Activated CD8-positive, alpha-beta T cell treated with anti-CD3 and anti-CD28 coated beads, Interleukin-2, amount 10 ng/mL, durations not matched to agents 7 days and 5 days (primary cell): ENCODE measurements around the gene WWP2. TPM values are rescaled to one million over a fixed set of nuclear protein-coding genes. Genes with fewer than 3 reads are reported as not detected.

Experiments used
- ATAC-seq: fragments of 150-1000 bp; cut with Tn5 transposase; one replicate; pipeline ENCODE4 v1.10.0; 2021; ENCODE audit warnings: moderate library complexity
- CTCF ChIA-PET: fragments of 350-600 bp; sonication (Branson Sonifier 250); formaldehyde crosslinking; loops from one replicate; lab custom pipeline; 2021; ENCODE audit warnings: antibody characterized with exemption; lab: Charles Lee
- POLR2A ChIA-PET: fragments of 350-600 bp; sonication (Branson Sonifier 250); formaldehyde crosslinking; loops from one replicate; lab custom pipeline; 2021; ENCODE audit warnings: antibody characterized with exemption; lab: Charles Lee
- DNase-seq: peaks from one replicate; pipeline ENCODE4 v3.0.0-alpha.2; 2020
- H3K27ac Mint-ChIP-seq: one replicate; pipeline ENCODE4 v1.8.0; 2021; ENCODE audit warnings: mild to moderate bottlenecking, mixed read lengths
- H3K27me3 Mint-ChIP-seq: one replicate; pipeline ENCODE4 v1.8.0; 2021; ENCODE audit warnings: low read depth, mixed read lengths
- H3K36me3 Mint-ChIP-seq: one replicate; pipeline ENCODE4 v1.8.0; 2021; ENCODE audit warnings: low read depth, mixed read lengths
- H3K4me1 Mint-ChIP-seq: one replicate; pipeline ENCODE4 v1.8.0; 2021; ENCODE audit warnings: low read depth, mixed read lengths
- H3K4me3 Mint-ChIP-seq: one replicate; pipeline ENCODE4 v1.8.0; 2021; ENCODE audit warnings: mild to moderate bottlenecking, mixed read lengths
- H3K9me3 Mint-ChIP-seq: one replicate; pipeline ENCODE4 v1.8.0; 2022; ENCODE audit warnings: mixed read lengths; ENCODE audit not compliant: insufficient read depth
- total RNA-seq, 2 experiments: library from RNA; stranded (reverse); gene quantifications; one replicate each; pipeline ENCODE4 v1.2.3, GENCODE V29; 2021

Gene WWP2
- total RNA-seq, 2 experiments from 2014 or later: 60.1 to 64.5 TPM

DNA sequence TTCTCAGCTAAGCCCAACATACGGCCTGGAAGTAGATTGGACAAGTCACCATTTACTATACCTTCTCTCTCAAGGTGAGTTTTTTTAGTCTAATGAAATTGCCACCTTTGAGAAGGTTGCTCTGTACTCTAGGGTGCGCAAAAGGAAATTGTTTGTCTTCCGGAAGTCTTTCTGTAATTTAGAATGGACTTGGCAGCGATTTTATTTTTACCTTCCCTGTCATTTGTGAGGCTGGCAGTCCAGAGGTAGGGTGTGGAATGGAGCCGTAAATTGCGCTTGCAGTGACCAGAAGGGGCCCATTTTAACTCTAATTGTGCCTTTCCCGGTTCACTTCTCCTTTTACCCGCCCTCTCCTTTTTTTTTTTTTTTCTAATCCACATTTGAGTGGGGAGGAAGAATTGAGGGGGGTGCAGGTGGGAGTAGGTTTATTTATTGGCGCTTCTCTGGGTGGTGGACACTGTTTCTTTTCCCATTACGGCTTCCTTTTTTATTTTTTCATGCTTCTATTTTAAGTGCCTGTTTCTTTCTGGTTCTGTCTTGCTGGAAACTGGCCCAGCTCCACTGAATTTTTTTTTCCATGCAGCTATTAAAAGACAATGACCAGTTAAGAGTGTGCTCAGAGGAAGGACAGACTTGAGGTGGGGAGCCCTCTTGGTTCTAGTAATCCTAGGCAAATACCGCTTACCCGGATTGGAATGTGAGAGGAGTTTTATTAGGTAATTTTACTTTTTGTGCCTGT lies 99.3 kb downstream of the WWP2 start:
- peaks cover 13% of the 10 kb centered on the region for H3K4me1 Mint-ChIP-seq
- ChIA-PET CTCF (no interaction called here), POLR2A (interaction anchor here (0.6 kb wide), 1 partner anchor 17 kb away, joined by 4 read pairs; no protein-coding TSS in a partner anchor)
- H3K4me3 Mint-ChIP-seq: no peak overlapping the region
- H3K27ac Mint-ChIP-seq: no peak overlapping the region
- no peaks in the 10 kb centered on the region for H3K27me3 Mint-ChIP-seq
- H3K9me3 Mint-ChIP-seq: no peaks in the 10 kb centered on the region
- DNase-seq: no peak
- ATAC-seq: no peak
- peaks cover 8% of the 10 kb centered on the region for H3K36me3 Mint-ChIP-seq

DNA sequence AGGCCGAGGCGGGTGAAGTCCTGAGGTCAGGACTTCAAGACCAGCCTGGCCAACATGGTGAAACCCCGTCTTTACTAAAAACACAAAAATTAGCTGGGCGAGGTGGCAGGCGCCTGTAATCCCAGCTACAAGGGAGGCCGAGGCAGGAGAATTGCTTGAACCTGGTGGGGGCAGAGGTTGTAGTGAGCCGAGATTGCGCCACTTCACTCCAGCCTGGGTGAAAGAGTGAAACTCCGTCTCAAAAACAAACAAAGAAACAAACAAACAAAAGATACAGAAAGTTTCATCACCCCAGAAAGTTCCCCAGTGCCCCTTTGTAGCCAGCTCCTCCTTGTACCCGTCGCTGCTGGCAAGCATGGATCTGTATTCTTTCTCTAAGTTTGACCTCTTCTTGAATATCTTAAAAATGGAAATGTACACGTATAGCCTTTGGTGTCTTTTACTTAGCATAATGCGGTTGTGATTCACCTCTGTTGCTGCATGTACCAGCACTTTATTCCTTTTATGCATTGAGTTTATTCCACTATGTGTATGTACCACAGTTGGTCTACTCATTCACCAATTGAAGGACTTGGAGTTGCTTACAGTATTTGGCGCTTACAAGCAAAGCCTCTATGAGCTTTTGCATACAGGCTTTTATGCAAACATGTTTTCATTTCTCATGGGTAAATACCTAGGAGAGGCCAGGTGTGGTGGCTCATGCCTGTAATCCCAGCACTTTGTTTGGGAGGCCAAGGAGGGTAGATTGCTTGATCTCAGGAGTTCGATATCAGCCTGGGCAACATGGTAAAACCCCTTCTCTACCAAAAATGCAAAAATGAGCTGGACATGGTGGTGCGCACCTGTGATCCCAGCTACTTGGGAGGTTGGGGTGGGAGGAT lies 101.5 kb downstream of the WWP2 start:
- DNase-seq (no peak), ATAC-seq (no peak)
- H3K27ac Mint-ChIP-seq: no peak overlapping the region
- POLR2A ChIA-PET: no interaction called here
- no peaks in the 10 kb centered on the region for H3K27me3 Mint-ChIP-seq
- H3K4me1 Mint-ChIP-seq: peaks cover 4% of the 10 kb centered on the region
- peaks cover 7% of the 10 kb centered on the region for H3K36me3 Mint-ChIP-seq
- H3K4me3 Mint-ChIP-seq: no peak overlapping the region
- CTCF ChIA-PET: interaction anchor here (1.1 kb wide), 1 partner anchor 67 kb away, joined by 3 read pairs; no protein-coding TSS in a partner anchor
- H3K9me3 Mint-ChIP-seq: no peaks in the 10 kb centered on the region

- no peak overlapping the region for H3K27ac Mint-ChIP-seq
- no peaks in the 10 kb centered on the region for H3K4me1 Mint-ChIP-seq
- H3K36me3 Mint-ChIP-seq: peaks cover 3% of the 10 kb centered on the region
- POLR2A ChIA-PET: no interaction called here
- no peak for DNase-seq
- H3K9me3 Mint-ChIP-seq: no peaks in the 10 kb centered on the region
- CTCF ChIA-PET: no interaction called here
- H3K27me3 Mint-ChIP-seq: no peaks in the 10 kb centered on the region
- no peak for ATAC-seq
- H3K4me3 Mint-ChIP-seq: no peak overlapping the region
These were observed 103.6 kb downstream of the WWP2 start for GRCh38 chr16:69865701-69866100.

DNA sequence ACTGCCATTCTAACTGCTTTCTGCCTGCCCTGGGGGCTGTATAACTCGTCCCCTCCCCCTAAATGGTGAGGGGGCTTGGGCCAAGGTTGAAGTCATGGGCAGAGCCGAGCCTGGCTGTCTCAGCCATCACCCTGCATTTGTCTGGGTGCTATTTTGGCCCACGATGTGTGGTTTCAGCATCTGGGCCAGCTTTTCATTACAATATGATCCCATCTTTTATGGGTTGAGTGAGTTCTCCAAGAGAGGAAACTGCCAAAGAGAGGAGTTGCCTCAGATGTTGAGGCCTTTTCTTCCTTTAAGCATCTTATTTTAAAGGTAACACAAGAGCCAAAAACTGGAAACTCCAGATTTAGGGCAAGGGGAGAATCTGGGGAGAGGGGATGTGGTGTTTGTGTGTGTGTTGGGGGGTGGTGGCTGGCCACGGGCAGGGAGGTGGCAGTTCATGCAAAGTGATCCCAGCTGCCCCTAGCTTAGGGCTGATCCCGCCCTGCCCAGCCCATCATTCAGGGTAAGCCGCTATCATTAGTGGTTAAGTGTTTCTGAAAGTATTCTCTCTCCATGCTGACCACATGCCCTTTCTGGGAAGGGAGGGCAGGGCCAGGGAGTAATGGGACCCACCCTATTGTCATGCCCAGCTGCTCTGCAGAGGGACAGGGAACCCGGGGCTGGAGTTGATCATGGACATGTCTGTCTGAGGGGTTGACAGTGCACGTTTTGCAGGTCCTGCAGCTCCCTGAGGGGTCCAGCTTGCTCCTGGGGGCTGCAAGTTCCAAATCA lies 105.8 kb downstream of the WWP2 start:
- H3K9me3 Mint-ChIP-seq: no peaks in the 10 kb centered on the region
- ATAC-seq: no peak
- no peaks in the 10 kb centered on the region for H3K27me3 Mint-ChIP-seq
- CTCF ChIA-PET: no interaction called here
- no peak for DNase-seq
- no peaks in the 10 kb centered on the region for H3K4me1 Mint-ChIP-seq
- no peak overlapping the region for H3K27ac Mint-ChIP-seq
- peaks cover 11% of the 10 kb centered on the region for H3K36me3 Mint-ChIP-seq
- POLR2A ChIA-PET: no interaction called here
- H3K4me3 Mint-ChIP-seq: no peak overlapping the region

DNA sequence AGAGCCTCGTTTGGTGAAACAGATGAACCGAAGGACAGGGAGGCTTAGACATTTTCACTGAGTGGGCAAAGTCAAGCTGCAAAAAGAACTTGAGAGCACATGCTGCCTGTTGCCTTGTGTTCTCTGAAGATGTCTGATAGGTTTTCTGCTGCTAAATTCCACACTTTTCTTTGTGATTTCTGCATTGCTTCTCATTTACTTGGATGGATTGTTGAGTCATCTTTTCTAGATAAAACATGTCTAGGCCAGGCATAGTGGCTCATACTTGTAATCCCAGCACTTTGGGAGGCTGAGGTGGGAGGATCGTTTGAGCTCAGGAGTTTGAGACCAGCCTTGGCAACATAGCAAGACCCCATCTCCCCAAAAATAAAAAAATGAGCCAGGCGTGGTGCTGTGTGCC lies 108.6 kb downstream of the WWP2 start:
- Mint-ChIP-seq H3K4me3 (no peak overlapping the region), H3K27ac (no peak overlapping the region), H3K36me3 (peaks cover 22% of the 10 kb centered on the region), H3K9me3 (no peaks in the 10 kb centered on the region), H3K4me1 (no peaks in the 10 kb centered on the region), H3K27me3 (no peaks in the 10 kb centered on the region)
- POLR2A ChIA-PET: no interaction called here
- ATAC-seq (no peak), DNase-seq (no peak)
- CTCF ChIA-PET: no interaction called here

- H3K36me3 Mint-ChIP-seq: peaks cover 21% of the 10 kb centered on the region
- ATAC-seq (no peak), DNase-seq (no peak)
- H3K4me3 Mint-ChIP-seq: no peak overlapping the region
- no peaks in the 10 kb centered on the region for H3K9me3 Mint-ChIP-seq
- H3K27me3 Mint-ChIP-seq: no peaks in the 10 kb centered on the region
- H3K27ac Mint-ChIP-seq: no peak overlapping the region
- no peaks in the 10 kb centered on the region for H3K4me1 Mint-ChIP-seq
- ChIA-PET CTCF (interaction anchor here (0.6 kb wide), 1 partner anchor 56 kb away, joined by 4 read pairs; no protein-coding TSS in a partner anchor), POLR2A (no interaction called here)
These were observed 109.6 kb downstream of the WWP2 start for GRCh38 chr16:69871708-69872107.

DNA sequence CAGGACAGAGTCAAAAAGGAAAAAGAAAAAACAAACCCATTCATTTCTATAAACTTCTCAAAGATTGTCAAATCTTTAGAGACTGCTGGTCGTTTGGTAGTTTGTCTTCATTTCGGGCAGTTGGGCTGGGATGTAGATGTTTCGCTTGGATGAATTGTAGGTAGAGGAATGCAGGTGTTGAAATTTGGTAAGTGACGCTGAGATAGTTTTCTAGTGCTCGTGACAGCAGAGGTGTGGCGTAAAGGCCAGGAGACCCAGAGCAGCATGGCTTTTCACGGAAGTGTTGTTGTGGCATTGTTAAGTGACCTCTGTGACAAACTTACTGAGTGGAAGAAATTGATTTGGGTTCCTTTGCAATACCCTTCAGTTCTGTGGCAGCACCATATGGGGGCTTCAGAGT lies 110.8 kb downstream of the WWP2 start:
- Mint-ChIP-seq H3K9me3 (no peaks in the 10 kb centered on the region), H3K36me3 (peaks cover 29% of the 10 kb centered on the region), H3K27ac (no peak overlapping the region), H3K4me3 (no peak overlapping the region), H3K4me1 (no peaks in the 10 kb centered on the region), H3K27me3 (no peaks in the 10 kb centered on the region)
- POLR2A ChIA-PET: no interaction called here
- ATAC-seq (no peak), DNase-seq (no peak)
- CTCF ChIA-PET: no interaction called here

GRCh38 chr16:69873783-69874182 lies 111.7 kb downstream of the WWP2 start:
- Mint-ChIP-seq H3K36me3 (peaks cover 29% of the 10 kb centered on the region), H3K9me3 (no peaks in the 10 kb centered on the region), H3K27ac (no peak overlapping the region), H3K4me3 (no peak overlapping the region), H3K4me1 (no peaks in the 10 kb centered on the region), H3K27me3 (no peaks in the 10 kb centered on the region)
- CTCF ChIA-PET: no interaction called here
- POLR2A ChIA-PET: no interaction called here
- ATAC-seq (no peak), DNase-seq (no peak)

DNA sequence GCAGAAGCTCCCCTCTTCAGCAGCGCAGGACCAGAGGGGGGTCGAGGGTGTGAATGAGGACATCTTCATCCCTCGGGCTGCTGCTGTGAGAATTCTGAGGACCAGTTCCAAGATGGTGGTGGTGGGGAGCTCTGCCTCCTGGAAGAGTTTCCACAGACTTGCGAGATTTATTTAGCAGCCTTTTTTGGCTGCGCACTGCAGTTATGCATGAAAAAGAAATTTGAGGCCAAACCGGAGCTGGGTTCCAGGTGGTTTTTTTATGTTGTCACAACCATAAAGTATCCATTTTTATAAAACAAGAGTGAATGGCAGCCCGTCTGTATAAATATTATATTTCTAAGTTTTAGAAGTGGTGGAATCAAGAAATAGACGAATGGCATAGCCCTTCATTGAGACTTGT lies 112.1 kb downstream of the WWP2 start:
- no peak for DNase-seq
- ATAC-seq: no peak
- Mint-ChIP-seq H3K9me3 (no peaks in the 10 kb centered on the region), H3K36me3 (peaks cover 32% of the 10 kb centered on the region), H3K27me3 (no peaks in the 10 kb centered on the region), H3K4me1 (no peaks in the 10 kb centered on the region), H3K27ac (no peak overlapping the region), H3K4me3 (no peak overlapping the region)
- ChIA-PET POLR2A (no interaction called here), CTCF (no interaction called here)

- no peak overlapping the region for H3K27ac Mint-ChIP-seq
- no peak overlapping the region for H3K4me3 Mint-ChIP-seq
- H3K36me3 Mint-ChIP-seq: peaks cover 30% of the 10 kb centered on the region
- no peaks in the 10 kb centered on the region for H3K27me3 Mint-ChIP-seq
- no peak for DNase-seq
- no peak for ATAC-seq
- ChIA-PET CTCF (no interaction called here), POLR2A (no interaction called here)
- H3K9me3 Mint-ChIP-seq: no peaks in the 10 kb centered on the region
- no peaks in the 10 kb centered on the region for H3K4me1 Mint-ChIP-seq
These were observed 118.6 kb downstream of the WWP2 start for GRCh38 chr16:69880640-69881133.

GRCh38 chr16:69881141-69881540 lies 119.0 kb downstream of the WWP2 start:
- Mint-ChIP-seq H3K4me1 (no peaks in the 10 kb centered on the region), H3K27me3 (no peaks in the 10 kb centered on the region), H3K9me3 (no peaks in the 10 kb centered on the region), H3K27ac (no peak overlapping the region), H3K4me3 (no peak overlapping the region), H3K36me3 (peaks cover 29% of the 10 kb centered on the region)
- CTCF ChIA-PET: no interaction called here
- ATAC-seq (no peak), DNase-seq (no peak)
- POLR2A ChIA-PET: no interaction called here
